Stimulated activated CD8-positive, alpha-beta memory T cell treated with anti-CD3 and anti-CD28 coated beads, Interleukin-15, amount 100 ng/mL, for 1 hour (primary cell): ENCODE results near the gene CHAMP1.

ENCODE experiments used
- DNase-seq: peaks from one replicate; pipeline ENCODE4 v3.0.0-alpha.2; 2020; ENCODE audit warnings: low read depth

Gene CHAMP1

GRCh38 chr13:114314074-114314912, at the start of gene CHAMP1:
Gene CHAMP1, plus strand, starts transcription at chr13:114314503. Its CDS starts 9,340 bp downstream, at chr13:114323843.
- DNase-seq: peak; percentile 68

GRCh38 chr13:114264886-114265611, 49.3 kb upstream of the CHAMP1 start:
- DNase-seq: no peak

GRCh38 chr13:114266241-114266640, 48.1 kb upstream of the CHAMP1 start:
- no peak for DNase-seq

- DNase-seq: no peak
Measured at GRCh38 chr13:114268344-114269280, 45.7 kb upstream of the CHAMP1 start.

GRCh38 chr13:114269281-114269770, 45.0 kb upstream of the CHAMP1 start:
- DNase-seq: no peak

- no peak for DNase-seq
Measured at GRCh38 chr13:114272977-114273376, 41.3 kb upstream of the CHAMP1 start.

GRCh38 chr13:114275304-114275703, 39.0 kb upstream of the CHAMP1 start:
- no peak for DNase-seq

- no peak for DNase-seq
Measured at GRCh38 chr13:114279146-114279545, 35.2 kb upstream of the CHAMP1 start.

GRCh38 chr13:114279758-114280355, 34.4 kb upstream of the CHAMP1 start:
- DNase-seq: no peak

- DNase-seq: peak; percentile 73
Measured at GRCh38 chr13:114281351-114282040, 32.8 kb upstream of the CHAMP1 start, which contains the start of gene UPF3A. Gene UPF3A, plus strand, starts transcription at chr13:114281601. Its CDS starts 39 bp downstream, at chr13:114281640.

GRCh38 chr13:114282041-114282670, 32.1 kb upstream of the CHAMP1 start:
- DNase-seq: peak; percentile 6

GRCh38 chr13:114283576-114283975, 30.7 kb upstream of the CHAMP1 start:
- DNase-seq: no peak

- no peak for DNase-seq
Measured at GRCh38 chr13:114284680-114285079, 29.6 kb upstream of the CHAMP1 start.

- DNase-seq: no peak
Measured at GRCh38 chr13:114285166-114285808, 29.0 kb upstream of the CHAMP1 start.

- DNase-seq: no peak
Measured at GRCh38 chr13:114286808-114287207, 27.5 kb upstream of the CHAMP1 start.

- DNase-seq: no peak
Measured at GRCh38 chr13:114288157-114288591, 26.1 kb upstream of the CHAMP1 start.

GRCh38 chr13:114296448-114296847, 17.9 kb upstream of the CHAMP1 start:
- no peak for DNase-seq

GRCh38 chr13:114296902-114297301, 17.4 kb upstream of the CHAMP1 start:
- DNase-seq: no peak

GRCh38 chr13:114298866-114299265, 15.4 kb upstream of the CHAMP1 start:
- DNase-seq: no peak
